HL-60/S4 treated with phorbol 12-myristate 13-acetate at 8.2 ng/mL for 4 days and 3 days (cell line): ENCODE data around the gene C12orf43.
"Not testable (repeated sequence)": the region's sequence is repeated elsewhere in the genome, so short reads cannot be mapped to it uniquely, and the experiment has no call there.

Experiments used
- in situ Hi-C: fragments of 300-500 bp; cut with MboI; formaldehyde crosslinking; loops from 2 replicates; pipeline ENCODE4 v1.15.0; 2022; ENCODE audit warnings: low sequenced_read_pairs

C12orf43 gene

GRCh38 chr12:121015825-121016766 is at the start of gene C12orf43:
TSS of gene C12orf43 (minus strand) at chr12:121016487. CDS start at chr12:121016474, 13 bp downstream.
- in situ Hi-C loops: no loop called here

DNA sequence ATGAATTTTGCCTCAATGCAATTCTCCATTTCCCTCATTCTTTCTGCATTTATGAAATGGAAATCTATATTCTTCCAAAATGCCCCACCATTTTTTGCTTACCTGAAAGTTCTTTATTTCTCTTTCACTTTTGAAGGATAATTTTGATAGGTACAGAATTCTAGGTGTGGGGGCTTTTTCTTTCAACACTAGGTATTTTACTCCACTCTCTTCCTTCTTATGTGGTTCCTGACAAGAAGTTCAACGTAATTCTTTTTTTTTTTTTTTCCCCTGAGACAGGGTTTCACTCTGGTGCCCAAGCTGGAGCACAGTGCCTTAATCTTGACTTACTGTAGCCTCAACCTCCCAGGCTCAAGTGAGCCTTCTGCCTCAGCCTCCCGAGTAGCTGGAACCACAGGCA is 49.1 kb upstream of the C12orf43 start:
- in situ Hi-C loops: loop anchor here (25.0 kb wide), 1 partner anchor 172 kb away; no protein-coding TSS in a partner anchor

DNA sequence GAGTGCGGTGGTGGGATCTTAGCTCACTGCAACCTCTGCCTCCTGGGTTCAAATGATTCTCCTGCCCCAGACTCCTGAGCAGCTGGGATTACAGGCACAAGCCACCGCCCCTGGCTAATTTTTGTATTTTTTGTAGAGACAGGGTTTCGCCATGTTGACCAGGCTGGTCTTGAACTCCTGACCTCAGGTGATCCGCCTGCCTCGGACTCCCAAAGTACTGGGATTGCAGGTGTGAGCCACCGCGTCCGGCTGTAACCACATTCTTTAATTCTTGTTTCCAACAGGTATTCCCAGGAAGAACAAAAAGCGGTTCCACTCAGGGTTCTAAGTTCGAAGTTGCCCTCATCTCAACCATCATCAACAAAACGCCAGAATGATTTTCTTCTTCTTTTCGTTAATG is 48.3 kb upstream of the C12orf43 start:
- in situ Hi-C loops: loop anchor here (25.0 kb wide), 1 partner anchor 173 kb away; no protein-coding TSS in a partner anchor

DNA sequence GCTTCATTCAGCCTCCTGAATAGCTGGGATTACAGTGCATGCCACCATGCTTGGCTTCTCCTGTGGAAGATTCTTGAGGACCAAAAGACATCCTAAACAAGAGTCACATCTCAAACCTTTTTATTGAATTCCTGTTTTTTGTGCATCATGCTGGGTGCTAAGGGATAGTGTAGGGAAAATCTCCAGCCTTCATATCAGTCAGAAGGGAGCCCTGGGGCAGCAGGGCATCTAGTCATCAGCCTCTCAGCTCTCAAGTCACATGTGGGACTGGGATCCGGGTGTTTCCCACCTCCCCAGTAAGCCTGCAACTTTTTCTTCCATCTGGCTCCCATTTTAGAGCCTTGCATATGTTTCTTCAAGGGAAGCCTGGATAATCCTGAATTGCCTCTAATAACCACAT is 47.8 kb upstream of the C12orf43 start:
- in situ Hi-C loops: loop anchor here (25.0 kb wide), 1 partner anchor 173 kb away; no protein-coding TSS in a partner anchor

- in situ Hi-C loops: loop anchor here (25.0 kb wide), 1 partner anchor 175 kb away; no protein-coding TSS in a partner anchor
These were observed 46.2 kb upstream of the C12orf43 start for GRCh38 chr12:121062391-121063045.

- in situ Hi-C loops: loop anchor here (25.0 kb wide), 1 partner anchor 175 kb away; no protein-coding TSS in a partner anchor
These were observed 45.5 kb upstream of the C12orf43 start for GRCh38 chr12:121061831-121062230.

GRCh38 chr12:121060149-121061001 is 44.1 kb upstream of the C12orf43 start:
- in situ Hi-C loops: loop anchor here (25.0 kb wide), 1 partner anchor 177 kb away; no protein-coding TSS in a partner anchor

DNA sequence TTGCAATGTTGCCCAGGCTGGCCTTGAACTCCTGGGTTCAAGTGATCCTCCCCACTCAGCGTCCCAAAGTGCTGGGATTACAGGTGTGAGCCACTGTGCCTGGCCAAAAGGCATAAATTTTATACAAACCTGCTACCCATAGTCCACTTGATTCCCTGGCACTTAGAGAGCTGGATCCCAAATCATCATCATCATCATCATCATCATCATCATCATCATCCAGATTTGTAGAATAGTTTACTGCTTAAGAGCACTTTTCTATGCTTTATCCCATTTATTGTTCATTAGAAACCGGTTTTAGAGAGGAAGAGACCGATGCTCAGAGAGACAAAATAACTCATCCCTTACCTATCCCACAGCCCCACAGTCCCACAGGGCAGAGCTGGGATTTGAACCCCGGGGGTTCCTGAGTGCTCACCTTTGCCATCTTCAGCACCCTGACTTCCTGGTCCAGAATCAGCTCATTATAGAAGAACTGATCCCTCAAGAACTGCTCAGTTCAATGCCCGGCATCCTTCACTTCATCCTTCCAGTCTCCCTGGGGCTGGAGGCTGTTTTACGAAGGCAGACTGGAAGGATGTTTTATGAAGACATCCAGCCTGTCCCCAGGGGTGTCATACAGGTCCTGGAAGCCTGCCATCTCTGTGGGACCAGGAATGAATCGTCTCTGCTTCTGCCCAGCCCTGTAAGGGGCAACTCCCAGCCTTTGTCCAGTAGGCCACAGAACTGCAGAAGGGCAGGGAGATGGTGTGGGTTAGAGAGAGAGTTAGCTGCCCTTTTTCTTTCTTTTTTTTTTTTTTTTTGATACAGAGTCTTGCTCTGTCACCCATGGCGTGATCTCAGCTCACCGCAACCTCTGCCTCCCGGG is 43.0 kb upstream of the C12orf43 start:
- in situ Hi-C loops: loop anchor here (25.0 kb wide), 1 partner anchor 178 kb away; no protein-coding TSS in a partner anchor

DNA sequence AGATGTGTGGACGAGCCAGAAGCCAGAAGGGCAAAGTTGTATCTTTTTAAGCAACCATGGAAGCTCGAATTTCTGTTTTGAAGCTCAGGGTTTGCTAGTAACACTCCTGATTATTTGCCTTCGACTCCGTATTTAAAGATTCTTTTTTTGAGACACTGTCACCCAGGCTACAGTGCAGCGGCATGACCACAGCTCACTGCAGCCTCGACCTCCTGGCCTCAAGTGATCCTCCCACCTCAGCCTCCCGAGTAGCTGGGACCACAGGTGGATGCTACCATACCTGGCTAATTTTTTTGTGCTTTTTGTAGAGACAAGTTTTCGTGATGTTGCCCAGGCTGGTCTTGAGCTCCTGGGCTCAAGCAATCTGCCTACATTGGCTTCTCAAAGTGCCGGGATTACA is 41.5 kb upstream of the C12orf43 start:
- in situ Hi-C loops: loop anchor here (25.0 kb wide), 1 partner anchor 180 kb away; no protein-coding TSS in a partner anchor

DNA sequence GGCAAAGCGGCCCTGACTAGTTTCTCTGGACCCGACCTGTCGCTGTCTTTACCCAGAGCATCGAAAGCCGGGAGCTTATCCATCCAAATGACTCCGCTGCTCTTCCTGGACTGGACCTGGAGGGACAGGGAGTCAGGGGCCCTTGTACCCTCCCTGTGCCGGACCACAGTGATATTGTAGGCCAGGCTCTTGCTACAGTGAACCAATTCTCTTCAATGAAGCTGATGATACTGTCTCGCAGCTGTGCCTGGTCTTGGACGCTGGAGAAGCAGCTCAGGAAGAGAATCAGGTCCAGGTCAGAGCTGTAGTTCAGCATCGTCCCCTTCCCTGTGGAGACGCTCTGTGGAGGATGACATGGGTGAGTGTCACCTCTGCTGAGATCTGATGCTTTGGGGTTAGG is 37.4 kb upstream of the C12orf43 start:
- in situ Hi-C loops: loop anchor here (25.0 kb wide), 1 partner anchor 184 kb away; no protein-coding TSS in a partner anchor

- in situ Hi-C loops: loop anchor here (25.0 kb wide), 1 partner anchor 187 kb away; no protein-coding TSS in a partner anchor
These were observed 34.4 kb upstream of the C12orf43 start for GRCh38 chr12:121050725-121051124.

DNA sequence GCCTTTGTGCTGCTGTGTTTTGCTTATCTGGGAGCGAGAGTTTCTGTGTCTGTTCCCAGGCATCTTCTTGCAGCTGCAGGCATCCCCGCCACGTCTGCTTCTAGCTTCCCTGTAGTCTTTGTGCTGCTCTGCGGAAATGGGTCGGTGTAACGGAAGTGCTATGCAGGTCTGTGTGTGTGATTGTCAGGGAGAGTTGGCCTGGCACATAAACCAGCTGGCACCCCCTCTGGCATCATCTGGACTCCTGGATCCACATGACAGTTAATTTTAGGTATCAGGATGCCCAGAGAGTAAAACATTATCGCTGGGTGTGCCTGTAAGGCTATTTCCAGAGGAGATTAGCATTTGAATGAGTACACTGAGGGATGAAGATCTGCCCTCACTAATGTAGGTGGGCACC is 32.2 kb upstream of the C12orf43 start:
- in situ Hi-C loops: no loop called here

DNA sequence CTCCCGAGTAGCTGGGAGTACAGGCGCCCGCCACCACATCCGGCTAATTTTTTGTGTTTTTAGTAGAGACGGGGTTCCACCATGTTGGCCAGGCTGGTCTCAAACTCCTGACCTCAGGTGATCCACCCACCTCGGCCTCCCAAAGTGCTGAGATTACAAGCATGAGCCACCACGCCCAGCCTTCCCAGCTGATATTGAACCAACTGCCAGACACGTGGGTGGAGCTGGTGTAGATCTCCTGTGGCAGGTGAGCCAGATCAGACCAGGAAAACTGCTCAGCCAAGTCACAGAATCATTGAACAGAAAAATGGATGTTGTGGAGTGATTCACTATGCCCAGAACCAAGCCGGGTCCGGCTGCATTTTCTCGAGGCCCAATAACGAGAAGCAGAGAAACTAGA is 31.1 kb upstream of the C12orf43 start:
- in situ Hi-C loops: not testable (repeated sequence)

DNA sequence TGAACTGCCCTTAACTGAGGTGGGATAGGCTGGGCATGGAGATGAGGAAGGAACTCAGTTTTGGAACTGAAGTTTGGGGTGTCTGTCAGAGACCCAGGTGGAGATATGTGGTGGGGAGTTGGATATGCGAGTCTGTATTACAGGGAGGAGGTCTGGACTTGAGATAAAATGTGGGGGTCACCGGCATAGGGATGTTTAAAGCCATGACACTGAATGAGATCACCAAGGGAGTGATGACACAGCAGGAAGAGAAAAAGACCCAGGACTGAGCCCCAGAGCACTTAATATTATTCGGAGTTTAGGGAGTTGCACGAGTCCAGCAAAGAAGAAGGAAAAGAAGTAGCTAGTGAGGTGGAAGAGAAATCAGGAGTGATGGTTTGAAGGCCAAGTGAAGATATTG is 26.8 kb upstream of the C12orf43 start:
- in situ Hi-C loops: no loop called here

DNA sequence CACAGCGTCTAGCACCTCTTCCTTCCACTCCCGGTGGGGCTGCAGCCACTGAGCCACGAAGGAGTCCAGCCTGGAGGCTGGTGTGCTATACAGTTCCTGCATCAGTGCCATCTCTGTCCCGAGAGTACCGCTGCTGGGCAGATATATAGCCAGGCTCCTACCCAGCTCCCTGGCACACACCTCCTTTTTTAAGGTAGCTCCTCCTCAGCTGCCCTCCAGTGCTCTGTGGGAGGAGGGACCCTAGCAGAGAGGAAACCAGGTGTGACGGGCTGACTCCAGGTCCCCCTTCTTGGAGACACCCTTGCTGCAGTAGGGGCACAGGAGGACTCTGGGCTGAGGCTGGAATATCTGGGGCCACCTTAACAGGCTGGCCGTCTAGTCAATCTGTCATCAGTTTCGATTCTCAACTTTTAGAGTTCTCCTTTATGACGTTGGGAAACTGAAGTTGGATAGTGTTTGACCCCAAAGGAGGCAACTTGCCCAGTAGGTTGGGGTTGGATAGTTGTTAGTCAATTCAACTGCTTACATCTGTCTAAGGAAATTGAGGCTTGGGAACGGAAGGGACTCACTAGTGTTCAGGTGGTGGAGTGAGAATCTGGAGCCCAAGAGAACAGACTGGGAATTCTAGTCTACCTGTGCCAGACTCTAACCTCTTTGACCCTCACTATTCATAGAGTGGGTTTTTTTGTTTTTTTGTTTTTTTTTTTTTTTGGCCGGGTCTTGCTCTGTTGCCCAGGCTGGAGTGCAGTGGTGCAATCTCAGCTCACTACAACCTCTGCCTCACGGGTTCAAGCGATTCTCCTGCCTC is 22.8 kb upstream of the C12orf43 start, which contains the start of gene OASL:
TSS of gene OASL (minus strand) at position 386 of the 808 bp plus-strand sequence. CDS start at position 111, 275 bp downstream.
- in situ Hi-C loops: no loop called here

- in situ Hi-C loops: no loop called here
These were observed 20.6 kb upstream of the C12orf43 start for GRCh38 chr12:121036810-121037326.

GRCh38 chr12:121034616-121035305 is 18.5 kb upstream of the C12orf43 start:
- in situ Hi-C loops: no loop called here
